PFSK-1 (cell line): Measurements from ENCODE around the gene CAPG.

Experiments
- FOXP2 ChIP-seq: optimal IDR thresholded peaks from 2 replicates; pipeline ENCODE3; 2011; ENCODE audit warnings: borderline replicate concordance, control low read depth, inconsistent platforms; ENCODE audit not compliant: insufficient read depth; ENCODE audit errors: extremely low read length, extremely low read depth
- POLR2AphosphoS5 ChIP-seq: IDR thresholded peaks from 2 replicates; pipeline ENCODE4 v1.6.1; 2012; ENCODE audit warnings: low read depth, mild to moderate bottlenecking, control low read depth, low read length, moderate library complexity
- SIN3A ChIP-seq: IDR thresholded peaks from 2 replicates; pipeline ENCODE4 v1.6.1; 2012; ENCODE audit warnings: mild to moderate bottlenecking, low read length, moderate library complexity, borderline replicate concordance; ENCODE audit not compliant: insufficient read depth
- TF ChIP-seq, protein P1 (sequence below), 2 experiments: IDR thresholded peaks; 2 replicates each; pipeline versions ENCODE4 v1.6.1 to v1.8.0; 2011 to 2012; ENCODE audit warnings: low read depth in 2 of 2, low read length in 2 of 2, control low read depth in 1 of 2, inconsistent platforms in 1 of 2, mild to moderate bottlenecking in 1 of 2, moderate library complexity in 1 of 2; ENCODE audit not compliant: insufficient read depth in 1 of 2

DNA sequence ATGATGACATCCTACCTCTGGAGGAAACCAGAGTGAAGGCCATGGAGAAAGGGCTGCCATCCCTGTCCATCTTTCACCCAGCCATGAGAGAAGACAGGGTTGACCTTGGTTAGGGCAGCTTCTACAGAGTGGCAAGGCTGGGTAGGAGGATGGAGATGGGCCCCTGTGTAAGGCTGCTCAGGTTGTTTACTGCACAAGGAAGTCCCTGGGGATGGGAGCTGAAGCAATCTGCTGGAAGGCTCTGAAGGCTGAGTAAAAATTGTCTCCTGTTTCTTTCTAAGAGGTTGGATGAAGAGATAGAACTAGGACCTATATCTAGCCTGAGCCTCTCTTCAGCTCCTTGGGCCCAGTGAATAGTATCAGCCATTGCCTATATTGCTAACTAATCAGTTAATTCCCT is 41.2 kb downstream of the CAPG start:
- TF ChIP-seq SIN3A: no peak
- no peak for TF ChIP-seq POLR2AphosphoS5
- TF ChIP-seq, protein P1, sequence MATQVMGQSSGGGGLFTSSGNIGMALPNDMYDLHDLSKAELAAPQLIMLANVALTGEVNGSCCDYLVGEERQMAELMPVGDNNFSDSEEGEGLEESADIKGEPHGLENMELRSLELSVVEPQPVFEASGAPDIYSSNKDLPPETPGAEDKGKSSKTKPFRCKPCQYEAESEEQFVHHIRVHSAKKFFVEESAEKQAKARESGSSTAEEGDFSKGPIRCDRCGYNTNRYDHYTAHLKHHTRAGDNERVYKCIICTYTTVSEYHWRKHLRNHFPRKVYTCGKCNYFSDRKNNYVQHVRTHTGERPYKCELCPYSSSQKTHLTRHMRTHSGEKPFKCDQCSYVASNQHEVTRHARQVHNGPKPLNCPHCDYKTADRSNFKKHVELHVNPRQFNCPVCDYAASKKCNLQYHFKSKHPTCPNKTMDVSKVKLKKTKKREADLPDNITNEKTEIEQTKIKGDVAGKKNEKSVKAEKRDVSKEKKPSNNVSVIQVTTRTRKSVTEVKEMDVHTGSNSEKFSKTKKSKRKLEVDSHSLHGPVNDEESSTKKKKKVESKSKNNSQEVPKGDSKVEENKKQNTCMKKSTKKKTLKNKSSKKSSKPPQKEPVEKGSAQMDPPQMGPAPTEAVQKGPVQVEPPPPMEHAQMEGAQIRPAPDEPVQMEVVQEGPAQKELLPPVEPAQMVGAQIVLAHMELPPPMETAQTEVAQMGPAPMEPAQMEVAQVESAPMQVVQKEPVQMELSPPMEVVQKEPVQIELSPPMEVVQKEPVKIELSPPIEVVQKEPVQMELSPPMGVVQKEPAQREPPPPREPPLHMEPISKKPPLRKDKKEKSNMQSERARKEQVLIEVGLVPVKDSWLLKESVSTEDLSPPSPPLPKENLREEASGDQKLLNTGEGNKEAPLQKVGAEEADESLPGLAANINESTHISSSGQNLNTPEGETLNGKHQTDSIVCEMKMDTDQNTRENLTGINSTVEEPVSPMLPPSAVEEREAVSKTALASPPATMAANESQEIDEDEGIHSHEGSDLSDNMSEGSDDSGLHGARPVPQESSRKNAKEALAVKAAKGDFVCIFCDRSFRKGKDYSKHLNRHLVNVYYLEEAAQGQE (IDR thresholded peaks at IDR 0.05; ENCODE audit: insufficient read depth in 1 of 2, low read depth in 2 of 2, low read length in 2 of 2): no peak
- TF ChIP-seq FOXP2: no peak
